ENCODE data around the gene TAPBP. TPM values are rescaled to one million over a fixed set of nuclear protein-coding genes. Genes with fewer than 3 reads are reported as not detected.

TAPBP gene
- total RNA-seq, 3 donors from 2014 or later: 38.6 to 67.8 (median 43.6) TPM

GRCh38 chr6:33290459-33290858, 23.4 kb downstream of the TAPBP start:
- H3K4me1 ChIP-seq: peaks cover 3 to 6% of the 10 kb centered on the region in 2 donors
- H3K4me3 ChIP-seq: peak overlapping the region; percentile 70 to 81 (median 79)
- no peaks in the 10 kb centered on the region for H3K9me3 ChIP-seq
- intact Hi-C loops (cut with DNase I; ENCODE audit: low total_unique reads): no loop called here
- TF ChIP-seq CTCF (IDR thresholded peaks at IDR 0.05): no peak
- no peak for TF ChIP-seq POLR2A (IDR thresholded peaks at IDR 0.05)
- no peak for TF ChIP-seq POLR2AphosphoS5 (IDR thresholded peaks at IDR 0.05)
- no peak overlapping the region for H3K27ac ChIP-seq
- no peak for DNase-seq (ENCODE audit: low spot score in 2 of 2)
- H3K27me3 ChIP-seq: no peaks in the 10 kb centered on the region
- no peaks in the 10 kb centered on the region for H3K36me3 ChIP-seq

GRCh38 chr6:33289784-33290315, 24.0 kb downstream of the TAPBP start:
- H3K36me3 ChIP-seq: no peaks in the 10 kb centered on the region

GRCh38 chr6:33288921-33289783, 24.7 kb downstream of the TAPBP start, which contains the start of the genes PFDN6 and WDR46:
Gene PFDN6 (plus strand): TSS chr6:33289601. CDS start chr6:33289857, 256 bp downstream.
Gene WDR46 (minus strand): TSS chr6:33289239. CDS start chr6:33289170, 69 bp downstream.
- intact Hi-C loops (cut with DNase I; ENCODE audit: low total_unique reads): no loop called here
- peak within 1 kb of the TSS; percentile 76 to 85 for H3K27ac ChIP-seq
- no peaks in the 10 kb centered on the region for H3K36me3 ChIP-seq
- H3K9me3 ChIP-seq: no peaks in the 10 kb centered on the region
- DNase-seq (ENCODE audit: low spot score in 2 of 2): peak; percentile 65 to 83
- TF ChIP-seq CTCF (IDR thresholded peaks at IDR 0.05): no peak
- no peak for TF ChIP-seq POLR2A (IDR thresholded peaks at IDR 0.05)
- peak; percentile 39 to 83 (median 72) for TF ChIP-seq POLR2AphosphoS5 (IDR thresholded peaks at IDR 0.05)
- H3K27me3 ChIP-seq: no peaks in the 10 kb centered on the region
- peak within 1 kb of the TSS; percentile 70 to 81 (median 79) for H3K4me3 ChIP-seq
- H3K4me1 ChIP-seq: peaks cover 3 to 6% of the 10 kb centered on the region in 2 donors

More at GRCh38 chr6:33289784-33290315, 24.0 kb downstream of the TAPBP start:
- H3K27me3 ChIP-seq: no peaks in the 10 kb centered on the region
- peaks cover 3 to 6% of the 10 kb centered on the region in 2 donors for H3K4me1 ChIP-seq
- H3K9me3 ChIP-seq: no peaks in the 10 kb centered on the region
- DNase-seq (ENCODE audit: low spot score in 2 of 2): no peak
- peak overlapping the region; percentile 76 to 85 for H3K27ac ChIP-seq
- intact Hi-C loops (cut with DNase I; ENCODE audit: low total_unique reads): no loop called here
- TF ChIP-seq POLR2A (IDR thresholded peaks at IDR 0.05) (no peak), POLR2AphosphoS5 (IDR thresholded peaks at IDR 0.05) (no peak), CTCF (IDR thresholded peaks at IDR 0.05) (no peak)
- peak overlapping the region; percentile 70 to 81 (median 79) for H3K4me3 ChIP-seq

GRCh38 chr6:33288141-33288920, 25.5 kb downstream of the TAPBP start:
- no peaks in the 10 kb centered on the region for H3K27me3 ChIP-seq
- TF ChIP-seq POLR2A (IDR thresholded peaks at IDR 0.05) (no peak), CTCF (IDR thresholded peaks at IDR 0.05) (no peak), POLR2AphosphoS5 (IDR thresholded peaks at IDR 0.05) (no peak)
- H3K27ac ChIP-seq: peak overlapping the region; percentile 76 to 85
- peaks cover 3 to 6% of the 10 kb centered on the region in 2 donors for H3K4me1 ChIP-seq
- no peaks in the 10 kb centered on the region for H3K9me3 ChIP-seq
- peak overlapping the region; percentile 70 to 81 (median 79) for H3K4me3 ChIP-seq
- no peaks in the 10 kb centered on the region for H3K36me3 ChIP-seq
- no peak for DNase-seq (ENCODE audit: low spot score in 2 of 2)
- intact Hi-C loops (cut with DNase I; ENCODE audit: low total_unique reads): no loop called here

Data from breast epithelium (tissue), 4 donors.